K562 (cell line): Measurements from ENCODE around the gene ANO8. TPM values are rescaled to one million over a fixed set of nuclear protein-coding genes. Genes with fewer than 3 reads are reported as not detected.

ENCODE experiments used
- EGR1 ChIP-seq: fragments of 450-650 bp; conservative IDR thresholded peaks from 2 replicates; pipeline ENCODE4 v1.6.1; 2017; ENCODE audit warnings: mild to moderate bottlenecking
- HDAC1 ChIP-seq, 2 experiments: fragments of 450-650 bp; IDR thresholded peaks; 2 replicates each; pipeline ENCODE4 v1.6.1; 2016 to 2017; ENCODE audit warnings: inconsistent platforms in 1 of 2, mild to moderate bottlenecking in 1 of 2, moderate library complexity in 1 of 2
- KDM2B ChIP-seq: fragments of 250-450 bp; sonication (Bioruptor Pico); IDR thresholded peaks from 2 replicates; pipeline ENCODE4 v1.8.0; 2021; ENCODE audit warnings: mild to moderate bottlenecking, moderate library complexity
- MIER1 ChIP-seq: fragments of 450-650 bp; IDR thresholded peaks from 2 replicates; pipeline ENCODE4 v1.6.1; 2016; ENCODE audit warnings: antibody characterized with exemption, mild to moderate bottlenecking, low read depth
- NR0B1 ChIP-seq: fragments of 450-650 bp; IDR thresholded peaks from one replicate; pipeline ENCODE4 v1.6.1; 2018; ENCODE audit warnings: mild to moderate bottlenecking, moderate library complexity; ENCODE audit not compliant: partially characterized antibody
- NR4A1 ChIP-seq, 2 experiments: fragments of 250-450 bp in 1 of 2; fragments of 450-650 bp in 1 of 2; sonication (Bioruptor Pico) in 1 of 2; IDR thresholded peaks; 2 replicates each; pipeline versions ENCODE4 v1.4.0 to v1.6.1; 2016 to 2020; ENCODE audit warnings: mild to moderate bottlenecking in 2 of 2, missing compliant biosample characterization in 1 of 2, missing genetic modification characterization in 1 of 2, moderate library complexity in 1 of 2
- TBL1XR1 ChIP-seq, 2 experiments: IDR thresholded peaks; 2 replicates each; pipeline ENCODE4 v1.6.1; 2012; ENCODE audit warnings: improper control_type of control experiment in 2 of 2, low read length in 2 of 2, mild to moderate bottlenecking in 1 of 2
- THRA ChIP-seq: fragments of 450-650 bp; IDR thresholded peaks from 2 replicates; pipeline ENCODE4 v1.6.1; 2017; ENCODE audit warnings: mild to moderate bottlenecking, moderate library complexity
- ZBTB12 ChIP-seq: fragments of 250-450 bp; sonication (Bioruptor Pico); IDR thresholded peaks from 2 replicates; pipeline ENCODE4 v1.4.0; 2020
- ZBTB34 ChIP-seq: fragments of 250-450 bp; sonication (Bioruptor Pico); IDR thresholded peaks from 2 replicates; pipeline ENCODE4 v1.8.0; 2021; ENCODE audit warnings: mild to moderate bottlenecking, moderate library complexity
- ZNF318 ChIP-seq, 2 experiments: fragments of 450-650 bp; IDR thresholded peaks; 2 replicates each; pipeline ENCODE4 v1.6.1; 2016; ENCODE audit warnings: mild to moderate bottlenecking in 2 of 2, borderline replicate concordance in 1 of 2, low read depth in 1 of 2, moderate library complexity in 1 of 2
- ZNF436 ChIP-seq: fragments of 250-450, 450-650 bp; sonication (Bioruptor Pico); formaldehyde crosslinking; IDR thresholded peaks from 2 replicates; pipeline ENCODE4 v1.7.0; 2020; ENCODE audit warnings: mild to moderate bottlenecking
- polyA plus RNA-seq, 8 experiments: library from polyadenylated mRNA; depleted of rRNA in 4 of 8; stranded (reverse) in 5 of 8; unstranded in 3 of 8; fragments of >200 nt; fragmentation: Nextera tagmentation in 2 of 8; fragmentation: Illumina TruSeq in 1 of 8; extraction: Ambion mirVana in 2 of 8; extraction: Trizol in 1 of 8; gene quantifications; 2 replicates each; pipeline versions ENCODE4 v1.2.1 to v1.2.3, GENCODE V29; 2011 to 2014; ENCODE audit warnings: inconsistent platforms in 1 of 8, missing spikeins in 1 of 8
- total RNA-seq, 7 experiments: library from RNA; depleted of rRNA in 6 of 7; stranded (reverse); fragments of >200 nt in 6 of 7; fragmentation: Illumina TruSeq in 2 of 7; extraction: Trizol in 2 of 7; gene quantifications; 2 replicates each; pipeline versions ENCODE4 v1.2.1 to v1.2.3, GENCODE V29; 2011 to 2021; ENCODE audit warnings: low replicate concordance in 1 of 7

ANO8 gene
- total and polyA plus RNA-seq, 9 of the 15 experiments (the other 6 are each of a cell fraction or from before 2014, with no cell fraction given): 0.07 to 7.6 (median 2.3) TPM; not detected in 1

- peak; percentile 97 for TF ChIP-seq ZBTB12 (CRISPR knock-in tag)
- peak in 1 of 2 experiments; percentile 88; a peak in 2 of 4 replicates for TF ChIP-seq TBL1XR1 (IDR thresholded peaks at IDR 0.05; ENCODE audit: low read length in 2 of 2)
- no peak for TF ChIP-seq MIER1
- no peak for TF ChIP-seq ZNF436 (CRISPR knock-in tag)
- no peak for TF ChIP-seq EGR1
- no peak for TF ChIP-seq ZBTB34
- TF ChIP-seq ZNF318 (IDR thresholded peaks at IDR 0.05; ENCODE audit: borderline replicate concordance in 1 of 2, low read depth in 1 of 2): peak in 1 of 2 experiments; percentile 57; a peak in 2 of 4 replicates
- TF ChIP-seq HDAC1 (IDR thresholded peaks at IDR 0.05): 0 out of 4 replicates have a peak, but pooled peaks of 1 of the 2 experiments have one; percentile 28
- TF ChIP-seq KDM2B (CRISPR knock-in tag): no peak
- TF ChIP-seq THRA: no peak
- TF ChIP-seq NR4A1 (CRISPR knock-in tag; IDR thresholded peaks at IDR 0.05): no peak
- no peak for TF ChIP-seq NR4A1 (tag; IDR thresholded peaks at IDR 0.05)
- TF ChIP-seq NR0B1: no peak
Observed at GRCh38 chr19:17351815-17352435, 17.3 kb upstream of the ANO8 start (continued).
